HL-60 (cell line): ENCODE results near the gene GOLGA8S.
"Not testable (repeated sequence)": the region's sequence is repeated elsewhere in the genome, so short reads cannot be mapped to it uniquely, and the experiment has no call there.

Experiments used
- DNase-seq, 2 experiments: peaks; one replicate each; pipeline ENCODE4 v3.0.0-alpha.2; 2010 to 2020; ENCODE audit warnings: low read depth in 1 of 2, low spot score in 1 of 2
- H3K27ac ChIP-seq: fragments of 250-450 bp; sonication (Bioruptor Pico); replicated peaks from 2 replicates; pipeline ENCODE4 v1.5.1; 2020; ENCODE audit warnings: mild to moderate bottlenecking, moderate library complexity
- H3K27me3 ChIP-seq: fragments of 250-450 bp; sonication (Bioruptor Pico); 2 replicates; pipeline ENCODE4 v1.5.1; 2021; ENCODE audit warnings: mild to moderate bottlenecking, moderate library complexity; ENCODE audit not compliant: insufficient read depth, poor library complexity, severe bottlenecking
- H3K4me3 ChIP-seq: replicated peaks from 2 replicates; pipeline ENCODE4 v1.5.1; 2011; ENCODE audit warnings: mild to moderate bottlenecking, control low read depth, low read length; ENCODE audit not compliant: insufficient read depth
- GABPA ChIP-seq: IDR thresholded peaks from 2 replicates; pipeline ENCODE4 v1.6.1; 2012; ENCODE audit warnings: low read depth
- POLR2AphosphoS5 ChIP-seq: IDR thresholded peaks from 2 replicates; pipeline ENCODE4 v1.6.1; 2012; ENCODE audit warnings: low read depth
- SPI1 ChIP-seq: IDR thresholded peaks from 2 replicates; pipeline ENCODE4 v1.6.1; 2012; ENCODE audit warnings: low read depth, mild to moderate bottlenecking, borderline replicate concordance
- TF ChIP-seq, protein P1 (sequence below): IDR thresholded peaks from 2 replicates; pipeline ENCODE4 v1.6.1; 2012; ENCODE audit warnings: low read depth; ENCODE audit not compliant: insufficient replicate concordance
- TF ChIP-seq, protein P2 (sequence below): IDR thresholded peaks from one replicate; pipeline ENCODE4 v1.5.1; 2011; ENCODE audit warnings: low read length, control low read depth, inconsistent platforms; ENCODE audit not compliant: insufficient read depth

Gene GOLGA8S

DNA sequence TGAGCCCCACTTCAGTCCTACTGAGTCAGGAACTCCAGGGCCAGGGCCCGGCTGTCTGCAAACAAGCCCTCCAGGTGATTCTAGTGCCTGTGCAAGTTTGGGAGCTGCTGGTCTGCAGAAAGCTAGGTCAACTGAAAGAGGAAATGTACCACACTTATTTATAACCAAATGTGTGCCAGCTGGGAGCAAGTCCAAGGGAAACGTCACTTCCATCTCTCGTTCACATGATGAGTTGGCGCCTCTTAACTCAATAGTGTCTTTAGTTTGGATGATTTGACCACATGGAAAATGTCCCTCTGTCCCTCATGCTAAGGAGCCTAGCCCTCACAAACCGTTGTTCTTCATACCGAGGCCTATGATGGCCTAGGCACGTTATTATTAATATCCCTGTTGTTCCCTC lies 43.2 kb downstream of the GOLGA8S start:
- H3K27me3 ChIP-seq: no peaks in the 10 kb centered on the region
- DNase-seq: no peak
- no peak for TF ChIP-seq POLR2AphosphoS5
- TF ChIP-seq, protein P1, sequence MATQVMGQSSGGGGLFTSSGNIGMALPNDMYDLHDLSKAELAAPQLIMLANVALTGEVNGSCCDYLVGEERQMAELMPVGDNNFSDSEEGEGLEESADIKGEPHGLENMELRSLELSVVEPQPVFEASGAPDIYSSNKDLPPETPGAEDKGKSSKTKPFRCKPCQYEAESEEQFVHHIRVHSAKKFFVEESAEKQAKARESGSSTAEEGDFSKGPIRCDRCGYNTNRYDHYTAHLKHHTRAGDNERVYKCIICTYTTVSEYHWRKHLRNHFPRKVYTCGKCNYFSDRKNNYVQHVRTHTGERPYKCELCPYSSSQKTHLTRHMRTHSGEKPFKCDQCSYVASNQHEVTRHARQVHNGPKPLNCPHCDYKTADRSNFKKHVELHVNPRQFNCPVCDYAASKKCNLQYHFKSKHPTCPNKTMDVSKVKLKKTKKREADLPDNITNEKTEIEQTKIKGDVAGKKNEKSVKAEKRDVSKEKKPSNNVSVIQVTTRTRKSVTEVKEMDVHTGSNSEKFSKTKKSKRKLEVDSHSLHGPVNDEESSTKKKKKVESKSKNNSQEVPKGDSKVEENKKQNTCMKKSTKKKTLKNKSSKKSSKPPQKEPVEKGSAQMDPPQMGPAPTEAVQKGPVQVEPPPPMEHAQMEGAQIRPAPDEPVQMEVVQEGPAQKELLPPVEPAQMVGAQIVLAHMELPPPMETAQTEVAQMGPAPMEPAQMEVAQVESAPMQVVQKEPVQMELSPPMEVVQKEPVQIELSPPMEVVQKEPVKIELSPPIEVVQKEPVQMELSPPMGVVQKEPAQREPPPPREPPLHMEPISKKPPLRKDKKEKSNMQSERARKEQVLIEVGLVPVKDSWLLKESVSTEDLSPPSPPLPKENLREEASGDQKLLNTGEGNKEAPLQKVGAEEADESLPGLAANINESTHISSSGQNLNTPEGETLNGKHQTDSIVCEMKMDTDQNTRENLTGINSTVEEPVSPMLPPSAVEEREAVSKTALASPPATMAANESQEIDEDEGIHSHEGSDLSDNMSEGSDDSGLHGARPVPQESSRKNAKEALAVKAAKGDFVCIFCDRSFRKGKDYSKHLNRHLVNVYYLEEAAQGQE: no peak
- TF ChIP-seq SPI1: no peak
- TF ChIP-seq, protein P2, sequence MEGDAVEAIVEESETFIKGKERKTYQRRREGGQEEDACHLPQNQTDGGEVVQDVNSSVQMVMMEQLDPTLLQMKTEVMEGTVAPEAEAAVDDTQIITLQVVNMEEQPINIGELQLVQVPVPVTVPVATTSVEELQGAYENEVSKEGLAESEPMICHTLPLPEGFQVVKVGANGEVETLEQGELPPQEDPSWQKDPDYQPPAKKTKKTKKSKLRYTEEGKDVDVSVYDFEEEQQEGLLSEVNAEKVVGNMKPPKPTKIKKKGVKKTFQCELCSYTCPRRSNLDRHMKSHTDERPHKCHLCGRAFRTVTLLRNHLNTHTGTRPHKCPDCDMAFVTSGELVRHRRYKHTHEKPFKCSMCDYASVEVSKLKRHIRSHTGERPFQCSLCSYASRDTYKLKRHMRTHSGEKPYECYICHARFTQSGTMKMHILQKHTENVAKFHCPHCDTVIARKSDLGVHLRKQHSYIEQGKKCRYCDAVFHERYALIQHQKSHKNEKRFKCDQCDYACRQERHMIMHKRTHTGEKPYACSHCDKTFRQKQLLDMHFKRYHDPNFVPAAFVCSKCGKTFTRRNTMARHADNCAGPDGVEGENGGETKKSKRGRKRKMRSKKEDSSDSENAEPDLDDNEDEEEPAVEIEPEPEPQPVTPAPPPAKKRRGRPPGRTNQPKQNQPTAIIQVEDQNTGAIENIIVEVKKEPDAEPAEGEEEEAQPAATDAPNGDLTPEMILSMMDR: no peak
- TF ChIP-seq GABPA: no peak
- no peak overlapping the region for H3K27ac ChIP-seq
- no peak overlapping the region for H3K4me3 ChIP-seq

DNA sequence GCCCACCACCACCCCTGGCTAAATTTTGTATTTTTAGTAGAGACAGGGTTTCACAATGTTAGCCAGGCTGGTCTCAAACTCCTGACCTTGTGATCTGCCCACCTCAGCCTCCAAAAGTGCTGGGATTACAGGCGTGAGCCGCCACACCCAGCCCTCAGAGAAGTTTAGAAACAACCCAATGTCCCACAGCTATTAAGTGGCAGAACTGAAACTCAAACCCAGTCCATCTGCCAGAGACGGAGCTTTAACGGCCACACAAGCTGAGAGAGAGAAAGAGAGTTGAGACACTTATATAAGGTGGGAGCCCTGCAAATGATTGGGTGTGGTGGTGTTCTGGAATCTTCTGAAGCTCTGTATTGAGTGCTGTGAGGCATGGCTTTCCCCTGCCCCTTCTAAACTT lies 43.8 kb downstream of the GOLGA8S start:
- H3K4me3 ChIP-seq, H3K27me3 ChIP-seq, DNase-seq, H3K27ac ChIP-seq: not testable (repeated sequence)

DNA sequence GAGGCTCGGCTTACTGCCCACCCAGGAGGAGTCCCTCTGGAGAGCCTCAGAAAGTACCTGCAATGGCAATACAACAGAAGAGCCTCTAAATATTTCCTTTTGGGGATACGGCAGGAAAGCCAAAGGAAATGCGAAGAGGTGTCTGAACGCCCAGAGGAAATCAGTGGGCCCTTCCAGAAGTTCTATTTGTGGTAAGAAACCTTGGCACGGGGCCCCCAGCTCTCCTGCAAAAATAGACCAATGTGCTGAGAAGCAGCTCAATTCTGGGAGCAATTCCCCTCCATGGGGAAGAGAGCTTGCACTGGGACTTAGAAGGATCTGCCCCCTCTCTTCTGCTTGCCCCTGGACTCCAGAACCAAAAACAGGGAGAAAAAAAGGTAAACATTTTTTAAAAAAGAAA lies 44.7 kb downstream of the GOLGA8S start:
- DNase-seq, H3K27me3 ChIP-seq, H3K27ac ChIP-seq, H3K4me3 ChIP-seq: not testable (repeated sequence)

DNA sequence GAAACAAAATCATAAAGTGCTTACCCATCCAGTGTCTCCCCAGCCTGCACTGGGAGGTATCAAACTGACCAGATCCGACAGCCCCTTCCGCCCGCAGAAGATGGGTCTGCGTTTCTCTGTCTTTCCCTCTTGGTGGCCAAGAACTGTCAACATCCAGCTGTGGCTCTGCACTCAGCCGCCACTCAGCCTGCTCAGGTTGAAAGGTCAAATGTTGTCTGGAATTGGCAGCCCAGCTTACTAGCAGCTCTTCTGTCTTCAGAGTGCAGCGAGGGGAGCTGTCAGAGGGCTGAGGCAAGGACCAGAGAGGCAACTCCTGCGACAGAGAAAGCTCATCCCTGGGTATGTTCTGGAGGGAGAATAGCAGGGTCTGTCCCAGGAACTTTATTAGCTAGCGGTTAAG lies 47.1 kb downstream of the GOLGA8S start:
- no peak for DNase-seq
- H3K27me3 ChIP-seq: no peaks in the 10 kb centered on the region
- TF ChIP-seq, protein P2: no peak
- TF ChIP-seq GABPA (no peak), SPI1 (no peak)
- TF ChIP-seq, protein P1: no peak

DNA sequence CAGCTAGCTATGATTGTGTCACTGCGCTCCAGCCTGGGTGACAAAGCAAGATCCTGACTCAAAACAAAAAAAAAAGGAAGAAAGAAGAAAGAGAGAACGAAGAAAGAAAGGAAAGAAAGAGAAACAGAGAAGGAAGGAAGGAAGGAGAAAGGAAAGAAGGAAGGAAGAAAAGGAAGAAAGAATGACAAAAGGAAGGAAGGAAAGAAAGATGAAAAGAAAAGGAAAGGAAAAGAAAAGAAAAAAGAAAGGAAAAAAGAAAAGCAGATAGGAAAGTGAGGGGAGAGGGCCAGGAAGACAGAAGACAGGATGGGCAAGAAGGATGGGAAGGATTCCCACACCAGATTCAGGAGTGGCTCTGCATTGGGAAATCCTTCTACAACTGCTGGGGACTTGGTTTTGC lies 47.6 kb downstream of the GOLGA8S start:
- H3K27me3 ChIP-seq: no peaks in the 10 kb centered on the region
- no peak overlapping the region for H3K4me3 ChIP-seq
- TF ChIP-seq SPI1: no peak
- TF ChIP-seq, protein P1: no peak
- TF ChIP-seq GABPA: no peak
- TF ChIP-seq, protein P2: no peak
- TF ChIP-seq POLR2AphosphoS5: no peak
- H3K27ac ChIP-seq: no peak overlapping the region
- DNase-seq: no peak

More for the DNA sequence above, 47.1 kb downstream of the GOLGA8S start:
- no peak overlapping the region for H3K4me3 ChIP-seq
- no peak overlapping the region for H3K27ac ChIP-seq
